BJ (cell line): ENCODE data around the gene RPS6KC1. TPM values are rescaled to one million over a fixed set of nuclear protein-coding genes. Genes with fewer than 3 reads are reported as not detected.
"Not testable (repeated sequence)": the region's sequence is repeated elsewhere in the genome, so short reads cannot be mapped to it uniquely, and the experiment has no call there.

Experiments
- CTCF ChIA-PET: fragments of 350-600 bp; formaldehyde crosslinking; extraction: SDS; loops from one replicate; lab custom pipeline; 2021; ENCODE audit warnings: antibody characterized with exemption, inconsistent platforms; lab: Yijun Ruan, JAX
- POLR2A ChIA-PET: fragments of 300-600 bp; sonication (Branson Sonifier 250); formaldehyde crosslinking; extraction: SDS; loops from one replicate; lab custom pipeline; 2021; ENCODE audit warnings: antibody characterized with exemption; lab: Charles Lee
- DNase-seq: peaks from one replicate; pipeline ENCODE4 v3.0.0-alpha.2; 2011; ENCODE audit warnings: low read depth
- H3K27me3 ChIP-seq: 2 replicates; pipeline ENCODE4 v1.6.0; 2011; ENCODE audit warnings: low read length; ENCODE audit not compliant: control insufficient read depth, insufficient read depth
- H3K36me3 ChIP-seq: 2 replicates; pipeline ENCODE4 v1.5.1; 2011; ENCODE audit warnings: low read length; ENCODE audit not compliant: control insufficient read depth, insufficient read depth
- H3K4me3 ChIP-seq: 2 replicates; pipeline ENCODE4 v1.5.1; 2011; ENCODE audit warnings: low read depth, mild to moderate bottlenecking, control low read depth, low read length
- polyA plus RNA-seq: library from polyadenylated mRNA; depleted of rRNA; stranded (reverse); fragments of >200 nt; gene quantifications from 2 replicates; pipeline ENCODE4 v1.2.3, GENCODE V29; 2011
- TF ChIP-seq, protein P1 (sequence below): IDR thresholded peaks from 2 replicates; pipeline ENCODE4 v1.5.1; 2011; ENCODE audit warnings: low read depth, mild to moderate bottlenecking, control low read depth, inconsistent platforms, low read length, moderate library complexity; ENCODE audit not compliant: insufficient read depth

The RPS6KC1 gene
- polyA plus RNA-seq, 1 experiment = 6.7 TPM

- Histone ChIP-seq H3K27me3 (no peaks in the 10 kb centered on the region), H3K4me3 (no peak overlapping the region), H3K36me3 (no peaks in the 10 kb centered on the region)
- ChIA-PET POLR2A (no interaction called here), CTCF (interaction anchor here (0.6 kb wide), 1 partner anchor 1284 kb away, joined by 3 read pairs; no protein-coding TSS in a partner anchor)
- no peak for DNase-seq
- TF ChIP-seq, protein P1, sequence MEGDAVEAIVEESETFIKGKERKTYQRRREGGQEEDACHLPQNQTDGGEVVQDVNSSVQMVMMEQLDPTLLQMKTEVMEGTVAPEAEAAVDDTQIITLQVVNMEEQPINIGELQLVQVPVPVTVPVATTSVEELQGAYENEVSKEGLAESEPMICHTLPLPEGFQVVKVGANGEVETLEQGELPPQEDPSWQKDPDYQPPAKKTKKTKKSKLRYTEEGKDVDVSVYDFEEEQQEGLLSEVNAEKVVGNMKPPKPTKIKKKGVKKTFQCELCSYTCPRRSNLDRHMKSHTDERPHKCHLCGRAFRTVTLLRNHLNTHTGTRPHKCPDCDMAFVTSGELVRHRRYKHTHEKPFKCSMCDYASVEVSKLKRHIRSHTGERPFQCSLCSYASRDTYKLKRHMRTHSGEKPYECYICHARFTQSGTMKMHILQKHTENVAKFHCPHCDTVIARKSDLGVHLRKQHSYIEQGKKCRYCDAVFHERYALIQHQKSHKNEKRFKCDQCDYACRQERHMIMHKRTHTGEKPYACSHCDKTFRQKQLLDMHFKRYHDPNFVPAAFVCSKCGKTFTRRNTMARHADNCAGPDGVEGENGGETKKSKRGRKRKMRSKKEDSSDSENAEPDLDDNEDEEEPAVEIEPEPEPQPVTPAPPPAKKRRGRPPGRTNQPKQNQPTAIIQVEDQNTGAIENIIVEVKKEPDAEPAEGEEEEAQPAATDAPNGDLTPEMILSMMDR = no peak
Observed at GRCh38 chr1:213296558-213296957, 245.5 kb downstream of the RPS6KC1 start.

- CTCF ChIA-PET = interaction anchor here (0.6 kb wide), 1 partner anchor 1284 kb away, joined by 3 read pairs; no protein-coding TSS in a partner anchor
- TF ChIP-seq, protein P1 = no peak
- DNase-seq = no peak
- POLR2A ChIA-PET = no interaction called here
- Histone ChIP-seq H3K27me3 (no peaks in the 10 kb centered on the region), H3K36me3 (no peaks in the 10 kb centered on the region), H3K4me3 (no peak overlapping the region)
Observed at GRCh38 chr1:213297021-213297420, 246.0 kb downstream of the RPS6KC1 start.

- CTCF ChIA-PET = interaction anchor here (0.7 kb wide), 1 partner anchor 13 kb away, joined by 3 read pairs; no protein-coding TSS in a partner anchor
- Histone ChIP-seq H3K27me3 (no peaks in the 10 kb centered on the region), H3K4me3 (no peak overlapping the region), H3K36me3 (no peaks in the 10 kb centered on the region)
- TF ChIP-seq, protein P1 = no peak
- DNase-seq = no peak
- POLR2A ChIA-PET = no interaction called here
Observed at GRCh38 chr1:213300433-213300832, 249.4 kb downstream of the RPS6KC1 start.

- H3K27me3 ChIP-seq, H3K4me3 ChIP-seq, H3K36me3 ChIP-seq, DNase-seq, POLR2A ChIA-PET: not testable (repeated sequence)
- CTCF ChIA-PET = interaction anchor here (0.6 kb wide), 1 partner anchor 1361 kb away, joined by 4 read pairs; no protein-coding TSS in a partner anchor
Observed at GRCh38 chr1:213301524-213301923, 250.5 kb downstream of the RPS6KC1 start.

DNA sequence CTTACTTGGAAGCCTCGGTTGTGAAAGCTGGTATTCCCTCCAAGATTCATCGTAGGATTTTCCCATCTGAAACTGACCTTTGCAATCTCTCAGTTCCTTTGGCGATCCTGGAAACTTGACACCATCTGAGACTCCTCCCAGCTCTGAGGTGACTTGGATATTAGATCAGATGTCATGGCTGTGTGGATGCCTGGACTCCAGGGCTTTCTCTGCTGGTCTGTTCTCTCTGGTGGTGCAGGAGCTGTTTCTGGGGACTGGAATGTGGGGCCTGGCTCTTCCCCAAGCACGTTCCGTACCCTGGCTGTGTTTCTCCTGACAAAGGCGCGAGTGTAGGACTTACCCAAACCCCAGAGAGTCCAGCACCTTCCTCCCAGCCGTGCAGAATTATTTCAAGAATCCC, 252.2 kb downstream of the RPS6KC1 start:
- ChIA-PET CTCF (no interaction called here), POLR2A (no interaction called here)
- Histone ChIP-seq H3K36me3 (no peaks in the 10 kb centered on the region), H3K27me3 (no peaks in the 10 kb centered on the region), H3K4me3 (no peak overlapping the region)
- DNase-seq = peak; percentile 16
- TF ChIP-seq, protein P1 = no peak

- H3K4me3 ChIP-seq = no peak overlapping the region
- DNase-seq = no peak
- CTCF ChIA-PET = no interaction called here
- TF ChIP-seq, protein P1 = no peak
- no peaks in the 10 kb centered on the region for H3K36me3 ChIP-seq
- no peaks in the 10 kb centered on the region for H3K27me3 ChIP-seq
- POLR2A ChIA-PET = no interaction called here
Observed at GRCh38 chr1:213315571-213315970, 264.5 kb downstream of the RPS6KC1 start.

DNA sequence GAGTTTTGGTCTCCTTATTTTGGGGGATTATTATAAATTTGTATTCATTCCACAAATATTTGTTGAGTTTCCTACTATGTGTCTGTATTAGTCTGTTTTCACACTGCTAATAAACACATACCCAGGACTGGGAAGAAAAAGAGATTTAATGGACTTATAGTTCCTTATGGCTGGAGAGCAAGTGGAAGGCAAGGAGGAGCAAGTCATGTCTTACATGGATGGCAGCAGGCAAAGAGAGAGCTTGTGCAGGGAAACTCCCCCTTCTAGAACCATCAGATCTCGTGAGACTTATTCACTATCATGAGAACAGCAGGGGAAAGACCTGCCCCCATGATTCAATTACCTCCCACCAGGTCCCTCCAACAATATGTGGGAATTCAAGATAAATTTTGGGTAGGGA, 267.4 kb downstream of the RPS6KC1 start:
- POLR2A ChIA-PET, H3K4me3 ChIP-seq, H3K27me3 ChIP-seq, H3K36me3 ChIP-seq, DNase-seq, CTCF ChIA-PET: not testable (repeated sequence)
